GM19328 (cell line): ENCODE results near the gene YRDC.

Source experiments
- ATAC-seq: cut with Tn5 transposase; IDR thresholded peaks from one replicate; pipeline ENCODE4 v1.9.1; 2021; ENCODE audit warnings: mild to moderate bottlenecking, moderate library complexity; ENCODE audit not compliant: unreplicated experiment

The YRDC gene

GRCh38 chr1:37807555-37808368 is at the start of gene YRDC, which contains the start of gene C1orf122:
TSS of gene YRDC (minus strand) at chr1:37808208. CDS start at chr1:37808180, 28 bp downstream.
TSS of gene C1orf122 (plus strand) at chr1:37807790. CDS start at chr1:37808405, 615 bp downstream.
- ATAC-seq: peak; percentile 84

- no peak for ATAC-seq
Measured at GRCh38 chr1:37854406-37854805, 46.4 kb upstream of the YRDC start.

GRCh38 chr1:37853157-37853556 is 45.1 kb upstream of the YRDC start:
- no peak for ATAC-seq

GRCh38 chr1:37851782-37852210 is 43.8 kb upstream of the YRDC start:
- ATAC-seq: no peak

GRCh38 chr1:37851262-37851661 is 43.3 kb upstream of the YRDC start:
- ATAC-seq: no peak

GRCh38 chr1:37850352-37850955 is 42.4 kb upstream of the YRDC start:
- no peak for ATAC-seq

GRCh38 chr1:37849480-37849879 is 41.5 kb upstream of the YRDC start:
- ATAC-seq: no peak

- ATAC-seq: no peak
Measured at GRCh38 chr1:37846647-37847339, 38.8 kb upstream of the YRDC start.

GRCh38 chr1:37845786-37846185 is 37.8 kb upstream of the YRDC start:
- no peak for ATAC-seq

GRCh38 chr1:37845049-37845646 is 37.1 kb upstream of the YRDC start:
- no peak for ATAC-seq

GRCh38 chr1:37844536-37844935 is 36.5 kb upstream of the YRDC start:
- no peak for ATAC-seq

GRCh38 chr1:37841652-37842051 is 33.6 kb upstream of the YRDC start:
- ATAC-seq: no peak

GRCh38 chr1:37840711-37841110 is 32.7 kb upstream of the YRDC start:
- ATAC-seq: no peak

- no peak for ATAC-seq
Measured at GRCh38 chr1:37839676-37840075, 31.7 kb upstream of the YRDC start.

- ATAC-seq: no peak
Measured at GRCh38 chr1:37836788-37837187, 28.8 kb upstream of the YRDC start.

GRCh38 chr1:37831809-37832208 is 23.8 kb upstream of the YRDC start:
- no peak for ATAC-seq

- ATAC-seq: no peak
Measured at GRCh38 chr1:37831109-37831508, 23.1 kb upstream of the YRDC start.

- no peak for ATAC-seq
Measured at GRCh38 chr1:37828410-37829074, 20.5 kb upstream of the YRDC start.

GRCh38 chr1:37825506-37825905 is 17.5 kb upstream of the YRDC start:
- ATAC-seq: no peak

- ATAC-seq: no peak
Measured at GRCh38 chr1:37824001-37824400, 16.0 kb upstream of the YRDC start.
